Adrenal gland (tissue), 12 donors: Measurements from ENCODE around the gene PRX. TPM values are rescaled to one million over a fixed set of nuclear protein-coding genes. Genes with fewer than 3 reads are reported as not detected.

Experiments used
- DNase-seq, 7 donors: peaks; one replicate each; pipeline ENCODE4 v3.0.0-alpha.2; 2019 to 2020
- H3K27ac ChIP-seq, 5 donors: fragments of 200-600 bp; sonication (generic) in 4 of 5; 1 replicate in 3 of 5; 2 replicates in 2 of 5; pipeline versions ENCODE4 v1.5.1 to v1.8.0; 2016 to 2020; ENCODE audit warnings: mild to moderate bottlenecking in 1 of 5
- H3K27me3 ChIP-seq: fragments of 200-600 bp; 2 replicates; pipeline ENCODE4 v1.8.0; 2021
- H3K36me3 ChIP-seq, 2 donors: fragments of 200-600 bp; replicated peaks in 1 of 2; 1 replicate in 1 of 2; 2 replicates in 1 of 2; pipeline versions ENCODE4 v1.5.1 to v1.8.0; 2018 to 2022
- H3K4me1 ChIP-seq, 2 donors: fragments of 200-600 bp; replicated peaks in 1 of 2; 1 replicate in 1 of 2; 2 replicates in 1 of 2; pipeline versions ENCODE4 v1.5.1 to v1.8.0; 2018 to 2021
- H3K4me3 ChIP-seq, 4 donors: fragments of 200-600 bp; sonication (generic) in 3 of 4; one replicate each; pipeline ENCODE4 v1.5.1; 2016 to 2018
- H3K9me3 ChIP-seq, 3 donors: fragments of 200-600 bp; sonication (generic) in 1 of 3; replicated peaks in 1 of 3; 1 replicate in 2 of 3; 2 replicates in 1 of 3; pipeline versions ENCODE4 v1.5.1 to v1.8.0; 2016 to 2021
- CTCF ChIP-seq, 6 experiments: fragments of 450-650 bp in 4 of 6; fragments of 200-600 bp in 2 of 6; sonication (generic) in 1 of 6; IDR thresholded peaks; 1 replicate in 5 of 6; 2 replicates in 1 of 6; pipeline versions ENCODE4 v1.5.1 to v1.8.0; 2016 to 2021; ENCODE audit warnings: antibody characterized with exemption in 6 of 6, mild to moderate bottlenecking in 2 of 6, moderate library complexity in 1 of 6
- POLR2A ChIP-seq, 2 donors: fragments of 450-650 bp; IDR thresholded peaks; one replicate each; pipeline ENCODE4 v1.6.1; 2017; ENCODE audit warnings: antibody characterized with exemption in 2 of 2, mild to moderate bottlenecking in 2 of 2, moderate library complexity in 1 of 2
- WGBS, 4 donors: extraction: QIAGEN DNeasy Blood & Tissue Kit in 2 of 4; methylation state at CpG; one replicate each; pipeline versions ENCODE4 v1.1.5 to v1.1.7; 2013 to 2017; 5-methylcytosine and 5-hydroxymethylcytosine counted together
- intact Hi-C, 2 donors: fragments of 100-400 bp; cut with DNase I; formaldehyde crosslinking; loops; one replicate each; pipeline versions ENCODE4 v1.14.1 to v1.15.0; 2022 to 2023
- polyA plus RNA-seq, 3 donors: library from polyadenylated mRNA; stranded (reverse); fragments of 200-250 nt in 2 of 3; fragments of 350-450 nt in 1 of 3; fragmentation: Illumina TruSeq in 1 of 3; extraction: RNeasy Lipid Tissue Mini Kit (QIAGEN cat#74804) in 1 of 3; gene quantifications; one replicate each; pipeline ENCODE4 v1.2.3, GENCODE V29; 2013 to 2014
- total RNA-seq, 9 donors: library from RNA; depleted of rRNA in 4 of 9; stranded (reverse); fragments of >200 nt in 4 of 9; fragments of 120-200 nt in 1 of 9; fragmentation: NEBNext Ultra II Directional in 1 of 9; extraction: Animal tissue kit (Norgen Biotek cat#: 25700) in 1 of 9; gene quantifications; one replicate each; pipeline versions ENCODE4 v1.1.0 to v1.2.4, GENCODE V29; 2013 to 2023
- donor health status: healthy with polysubstance abuse.
- donor health status: Bipolar disorder and iron deficiency.
- donor health status: DM: yes; HTN: yes; CAD: no.
- donor health status: DM: no; HTN: no; CAD: no.
- donor health status: DM: no; HTN: no; CAD: no.
- donor health status: DM: yes; HTN: yes; CAD: no.

Gene PRX
- total and polyA plus RNA-seq, 12 donors, result 3.2 to 12.8 (median 7.7) TPM

- intact Hi-C loops, result no loop called here
- H3K4me1 ChIP-seq, result peaks cover 6 to 47% of the 10 kb centered on the region in 2 donors
These were observed 7.2 kb upstream of the PRX start for GRCh38 chr19:40420451-40420765.

GRCh38 chr19:40419780-40420179, 6.6 kb upstream of the PRX start:
- peaks cover 0 to 12% of the 10 kb centered on the region in 2 donors for H3K36me3 ChIP-seq
- 87 to 97% (median 93%) methylated on average over 5 of the region's 5 CpGs for WGBS, 4 donors
- intact Hi-C loops, result no loop called here
- H3K4me3 ChIP-seq, result no peak overlapping the region
- H3K9me3 ChIP-seq, result no peaks in the 10 kb centered on the region
- no peak for TF ChIP-seq CTCF (IDR thresholded peaks at IDR 0.05)
- TF ChIP-seq POLR2A (IDR thresholded peaks at IDR 0.05), result no peak
- H3K27me3 ChIP-seq, result no peaks in the 10 kb centered on the region
- peak overlapping the region in 1 of 5 donors; percentile 97 for H3K27ac ChIP-seq
- peaks cover 6 to 47% of the 10 kb centered on the region in 2 donors for H3K4me1 ChIP-seq
- DNase-seq, result peak in 1 of 7 donors; percentile 24

More at GRCh38 chr19:40420451-40420765, 7.2 kb upstream of the PRX start:
- DNase-seq, result no peak
- H3K36me3 ChIP-seq, result peaks cover 0 to 12% of the 10 kb centered on the region in 2 donors
- H3K27me3 ChIP-seq, result no peaks in the 10 kb centered on the region
- 51 to 57% (median 55%) methylated on average over 14 of the region's 14 CpGs for WGBS, 4 donors
- no peaks in the 10 kb centered on the region for H3K9me3 ChIP-seq
- TF ChIP-seq CTCF (IDR thresholded peaks at IDR 0.05) (no peak), POLR2A (IDR thresholded peaks at IDR 0.05) (no peak)
- peak overlapping the region in 1 of 4 donors; percentile 63 for H3K4me3 ChIP-seq
- H3K27ac ChIP-seq, result peak overlapping the region; percentile 94 to 99 (median 98)

GRCh38 chr19:40419066-40419612, 6.0 kb upstream of the PRX start:
- WGBS, 4 donors, result 76 to 87% (median 79%) methylated on average over 4 to 5 of the region's 5 CpGs
- H3K27me3 ChIP-seq, result no peaks in the 10 kb centered on the region
- H3K36me3 ChIP-seq, result peaks cover 0 to 12% of the 10 kb centered on the region in 2 donors
- H3K27ac ChIP-seq, result no peak overlapping the region
- no peak for TF ChIP-seq CTCF (IDR thresholded peaks at IDR 0.05)
- TF ChIP-seq POLR2A (IDR thresholded peaks at IDR 0.05), result no peak
- peaks cover 6 to 41% of the 10 kb centered on the region in 2 donors for H3K4me1 ChIP-seq
- no peaks in the 10 kb centered on the region for H3K9me3 ChIP-seq
- peak in 1 of 7 donors; percentile 28 for DNase-seq
- no peak overlapping the region for H3K4me3 ChIP-seq
- intact Hi-C loops, result no loop called here

GRCh38 chr19:40418040-40418439, 4.9 kb upstream of the PRX start:
- peak overlapping the region in 2 of 5 donors; percentile 64 to 84 for H3K27ac ChIP-seq
- H3K36me3 ChIP-seq, result peaks cover 0 to 8% of the 10 kb centered on the region in 2 donors
- H3K4me1 ChIP-seq, result peaks cover 6 to 31% of the 10 kb centered on the region in 2 donors
- WGBS, 4 donors, result 83 to 93% (median 89%) methylated on average over 3 of the region's 3 CpGs
- intact Hi-C loops, result no loop called here
- H3K27me3 ChIP-seq, result no peaks in the 10 kb centered on the region
- H3K9me3 ChIP-seq, result no peaks in the 10 kb centered on the region
- no peak for DNase-seq
- H3K4me3 ChIP-seq, result no peak overlapping the region
- TF ChIP-seq POLR2A (IDR thresholded peaks at IDR 0.05) (no peak), CTCF (IDR thresholded peaks at IDR 0.05) (no peak)
